HG03378 (cell line): ENCODE results near the gene GMEB2.
"Not testable (repeated sequence)": the region's sequence is repeated elsewhere in the genome, so short reads cannot be mapped to it uniquely, and the experiment has no call there.

Experiments used
- ATAC-seq: cut with Tn5 transposase; IDR thresholded peaks from one replicate; pipeline ENCODE4 v1.9.1; 2021; ENCODE audit warnings: mild to moderate bottlenecking, moderate library complexity; ENCODE audit not compliant: unreplicated experiment

GMEB2 gene

GRCh38 chr20:63617876-63618265, 9.0 kb downstream of the GMEB2 start:
- no peak for ATAC-seq

- no peak for ATAC-seq
These were observed 9.6 kb downstream of the GMEB2 start for GRCh38 chr20:63617092-63617875.

- ATAC-seq, result not testable (repeated sequence)
These were observed 12.9 kb downstream of the GMEB2 start for GRCh38 chr20:63613863-63614594.

- ATAC-seq, result no peak
These were observed 14.5 kb downstream of the GMEB2 start for GRCh38 chr20:63612276-63612931.

GRCh38 chr20:63611646-63612045, 15.3 kb downstream of the GMEB2 start:
- ATAC-seq, result no peak

GRCh38 chr20:63610581-63611435, 16.1 kb downstream of the GMEB2 start:
- no peak for ATAC-seq

GRCh38 chr20:63606686-63607085, 20.2 kb downstream of the GMEB2 start:
- no peak for ATAC-seq

GRCh38 chr20:63602321-63602720, 24.6 kb downstream of the GMEB2 start:
- ATAC-seq, result no peak

GRCh38 chr20:63601679-63602078, 25.2 kb downstream of the GMEB2 start:
- not testable (repeated sequence) for ATAC-seq

- ATAC-seq, result no peak
These were observed 27.4 kb downstream of the GMEB2 start for GRCh38 chr20:63599396-63600050.

- no peak for ATAC-seq
These were observed 28.2 kb downstream of the GMEB2 start for GRCh38 chr20:63598479-63599395.

- ATAC-seq, result no peak
These were observed 29.0 kb downstream of the GMEB2 start for GRCh38 chr20:63597651-63598478.

- ATAC-seq, result no peak
These were observed 30.5 kb downstream of the GMEB2 start for GRCh38 chr20:63596423-63596822.

GRCh38 chr20:63595416-63596127, 31.3 kb downstream of the GMEB2 start:
- no peak for ATAC-seq

GRCh38 chr20:63594043-63594561, 32.8 kb downstream of the GMEB2 start:
- ATAC-seq, result no peak

- no peak for ATAC-seq
These were observed 34.2 kb downstream of the GMEB2 start for GRCh38 chr20:63592661-63593060.

GRCh38 chr20:63591786-63592355, 35.0 kb downstream of the GMEB2 start:
- ATAC-seq, result no peak
